ENCODE data around the gene BICDL2.
A peak's percentile ranks its signal among the peaks of the same experiment; 100 is the strongest.

BICDL2 gene

DNA sequence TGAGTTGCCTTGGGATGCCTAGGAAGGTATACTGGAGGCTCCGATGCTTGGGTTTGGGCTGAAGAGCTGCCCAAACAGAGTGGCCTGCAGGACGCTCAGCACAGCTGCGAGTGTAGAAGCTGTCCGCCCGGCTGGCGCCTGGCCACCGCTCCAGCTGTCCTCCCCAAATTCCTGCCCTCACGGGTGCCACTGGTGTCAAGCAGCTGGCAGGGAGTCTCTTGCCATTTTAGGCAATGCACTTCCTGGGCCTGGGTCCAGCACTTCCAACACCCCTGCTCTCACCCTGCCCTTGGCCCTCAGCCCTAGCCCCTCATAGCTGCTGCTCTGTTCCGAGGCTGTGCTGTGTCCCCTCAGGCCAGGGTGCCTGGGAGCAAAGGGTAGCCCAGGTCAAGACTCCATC, 51.3 kb downstream of the BICDL2 start:
- DNase-seq (ENCODE audit: low spot score), result no peak

DNA sequence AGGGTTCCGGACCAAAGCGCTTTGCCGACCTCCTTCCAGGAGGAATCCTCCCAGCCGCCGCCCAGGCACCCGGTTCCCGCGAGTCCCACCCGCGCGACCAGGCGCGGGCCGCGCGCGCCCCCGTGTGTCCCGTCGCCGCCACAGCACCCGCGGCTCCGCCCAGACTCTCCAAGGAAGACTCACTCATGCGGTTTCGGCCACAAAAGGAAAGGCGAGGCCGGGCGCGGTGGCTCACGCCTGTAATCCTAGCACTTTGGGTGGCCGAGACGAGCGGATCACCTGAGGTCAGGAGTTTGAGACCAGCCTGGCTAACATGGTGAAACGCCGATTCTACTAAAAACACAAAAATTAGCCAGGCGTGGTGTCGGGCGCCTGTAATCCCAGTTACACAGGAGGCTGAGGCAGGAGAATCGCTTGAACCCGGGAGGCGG, 53.0 kb downstream of the BICDL2 start:
- peak; percentile 71 for DNase-seq (ENCODE audit: low spot score)

DNA sequence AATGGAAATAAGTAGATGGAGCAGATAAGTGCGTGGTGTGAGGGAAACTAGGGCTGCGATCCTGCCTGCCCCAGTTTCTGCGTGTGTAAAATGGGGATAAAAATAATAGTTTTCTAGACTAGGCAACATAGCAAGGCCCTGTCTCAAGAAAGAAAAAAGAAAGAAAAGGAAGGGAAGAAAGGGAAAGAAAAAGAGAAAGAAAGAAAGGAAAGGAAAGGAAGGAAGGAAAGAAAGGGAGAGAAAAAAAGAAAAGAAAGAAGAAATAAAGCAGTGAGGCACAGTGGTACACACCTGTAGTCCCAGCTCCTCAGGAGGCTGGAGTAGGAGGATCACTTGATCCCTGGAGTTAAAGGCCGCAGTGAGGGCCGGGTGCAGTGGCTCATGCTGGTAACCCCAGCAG, 54.3 kb downstream of the BICDL2 start:
- no peak for DNase-seq (ENCODE audit: low spot score)

DNA sequence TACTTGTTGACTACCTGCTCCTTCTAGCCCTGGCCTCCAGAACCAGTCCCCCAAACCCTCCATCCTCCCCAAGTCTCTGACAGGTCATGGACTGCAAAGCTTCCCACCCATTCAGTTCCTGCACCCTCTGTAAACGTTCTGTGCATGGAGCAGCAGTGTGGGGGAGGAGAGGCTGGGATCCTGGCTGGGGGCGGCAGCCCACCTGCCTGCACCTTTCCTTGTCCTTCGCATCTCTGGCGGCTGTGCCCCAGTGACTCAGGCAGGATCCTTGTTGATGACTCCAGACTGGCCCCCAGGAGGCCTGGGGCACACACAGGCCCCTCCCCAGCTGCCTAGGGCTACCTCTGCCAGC, 54.9 kb downstream of the BICDL2 start:
- no peak for DNase-seq (ENCODE audit: low spot score)

DNA sequence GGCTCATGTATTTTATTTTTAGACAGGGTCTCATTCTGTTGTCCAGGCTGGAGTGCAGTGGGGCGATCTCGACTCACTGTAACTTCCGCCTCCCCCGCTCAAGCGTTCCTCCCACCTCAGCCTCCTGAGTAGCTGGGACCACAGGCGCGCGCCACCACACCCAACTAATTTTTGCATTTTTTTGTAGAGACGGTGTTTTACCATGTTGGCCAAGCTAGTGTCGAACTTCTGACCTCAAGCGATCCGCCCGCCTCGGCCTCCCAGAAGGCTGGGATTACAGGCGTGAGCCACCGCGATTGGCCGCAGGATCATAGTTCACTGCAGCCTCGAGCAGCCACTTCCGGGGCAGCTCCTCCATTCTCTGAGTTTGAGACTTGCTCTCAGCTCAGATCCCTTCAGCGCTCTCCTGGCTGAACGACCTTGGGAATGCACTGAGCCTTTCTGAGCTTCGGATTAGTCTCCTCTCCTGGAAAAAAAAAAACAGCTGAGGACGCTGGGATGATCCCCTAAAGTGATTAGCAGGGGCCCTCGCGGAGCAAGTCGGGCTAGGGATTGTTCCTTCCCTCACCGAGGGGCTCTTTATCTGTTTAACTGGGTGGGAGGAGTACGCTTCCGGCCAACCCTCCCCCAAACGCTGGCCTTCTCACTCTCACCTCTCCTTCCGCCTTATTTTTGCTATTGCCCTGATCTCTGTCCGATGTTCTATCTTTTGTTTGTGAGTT, 55.4 kb downstream of the BICDL2 start:
- no peak for DNase-seq (ENCODE audit: low spot score)

DNA sequence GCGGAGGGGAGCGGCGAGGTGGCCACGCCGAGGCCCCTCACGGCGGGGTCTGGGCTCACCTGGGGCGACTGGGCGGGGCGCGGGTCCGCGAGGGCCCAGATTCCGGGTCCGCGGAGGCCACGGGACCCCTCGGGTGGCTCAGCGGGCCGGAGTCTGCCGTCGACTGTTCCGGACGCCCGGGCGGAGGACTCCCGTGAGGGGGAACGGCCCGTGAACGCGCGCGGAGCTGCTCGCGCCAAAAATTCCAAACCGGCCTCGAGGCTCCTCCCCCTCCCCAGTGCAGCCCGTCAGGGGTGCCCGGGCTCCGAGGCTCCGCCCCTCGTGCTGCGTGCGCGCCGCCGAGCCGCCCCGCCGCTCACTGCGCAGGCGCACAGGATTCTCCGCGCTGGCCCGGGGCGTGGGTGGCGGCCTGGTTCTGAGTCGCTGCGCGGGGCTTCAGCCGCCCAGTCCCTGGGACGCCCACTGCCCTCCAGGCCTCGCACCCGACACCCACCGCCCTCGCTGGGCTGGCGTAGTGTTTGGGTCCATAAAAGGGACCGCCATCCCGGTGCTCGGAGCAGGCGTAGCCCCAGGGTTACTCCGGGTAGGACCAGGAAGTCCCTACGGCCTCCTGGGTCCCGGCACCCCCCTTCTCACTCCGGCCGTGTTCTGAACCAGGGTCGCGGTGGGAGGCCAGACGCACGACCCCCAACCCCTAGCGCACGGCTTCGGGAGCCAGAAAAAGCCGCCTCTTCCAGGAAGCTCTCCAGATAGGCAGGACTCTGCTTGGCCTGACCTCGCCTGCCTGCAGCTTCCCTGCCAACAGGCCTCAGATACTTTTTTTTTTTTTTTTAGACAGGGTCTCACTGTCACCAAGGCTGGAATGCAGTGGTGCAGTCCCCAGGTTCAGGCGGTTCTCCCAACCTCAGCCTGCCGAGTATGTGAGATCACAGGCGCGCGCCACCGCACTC, 56.2 kb downstream of the BICDL2 start, which contains the start of gene PKMYT1:
TSS of gene PKMYT1 (minus strand) at position 220 of the 950 bp plus-strand sequence. CDS start 789 bp downstream, outside the sequence.
- DNase-seq (ENCODE audit: low spot score), result peak; percentile 94

DNA sequence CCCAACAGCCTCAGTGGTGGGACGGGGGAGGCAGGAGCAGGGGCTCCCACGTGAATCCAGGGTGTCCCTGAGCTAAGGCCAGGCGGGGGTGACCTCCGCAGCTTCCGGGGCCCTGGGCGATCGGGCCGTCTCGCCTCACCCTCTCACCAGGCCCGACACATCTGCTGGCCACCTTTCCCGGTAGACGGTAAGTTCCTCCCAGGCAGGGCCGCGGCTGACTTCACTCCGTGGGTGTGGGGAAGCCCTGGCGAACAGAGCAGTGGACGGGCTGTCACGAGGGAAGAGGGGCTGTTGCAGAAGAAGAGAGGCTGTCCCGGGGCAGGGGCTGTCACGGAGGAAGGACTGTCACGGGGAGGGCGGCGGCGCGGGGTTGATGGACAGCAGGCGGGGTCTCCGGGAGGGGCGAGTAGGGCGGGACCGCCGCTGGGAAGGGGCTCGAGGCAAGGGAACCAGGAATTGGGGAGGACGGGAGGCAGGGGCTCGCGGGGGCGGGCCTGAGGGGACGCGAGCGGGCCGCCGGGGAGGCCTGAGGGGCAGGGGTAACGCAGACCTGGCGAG, 57.0 kb downstream of the BICDL2 start:
- no peak for DNase-seq (ENCODE audit: low spot score)
